ENCODE measurements around the gene MTIF3.

The MTIF3 gene

Small RNA genes within 50 kb of the gene (small RNA-seq; reads per million reads assigned to genes)
- gene RNU6-63P (0 reads per million in 2 experiments), gene RNY1P1 (0 reads per million in 2 experiments)

Measured in SK-N-DZ (cell line).